NCI-H2107 (cell line): Measurements from ENCODE around the gene BUB1.
"Not testable (repeated sequence)": the region's sequence is repeated elsewhere in the genome, so short reads cannot be mapped to it uniquely, and the experiment has no call there.

Experiments used
- DNase-seq: peaks from one replicate; lab custom pipeline; 2025; lab: John Stamatoyannopoulos, UW

The BUB1 gene

GRCh38 chr2:110655701-110656100 is 22.2 kb downstream of the BUB1 start:
- no peak for DNase-seq

DNA sequence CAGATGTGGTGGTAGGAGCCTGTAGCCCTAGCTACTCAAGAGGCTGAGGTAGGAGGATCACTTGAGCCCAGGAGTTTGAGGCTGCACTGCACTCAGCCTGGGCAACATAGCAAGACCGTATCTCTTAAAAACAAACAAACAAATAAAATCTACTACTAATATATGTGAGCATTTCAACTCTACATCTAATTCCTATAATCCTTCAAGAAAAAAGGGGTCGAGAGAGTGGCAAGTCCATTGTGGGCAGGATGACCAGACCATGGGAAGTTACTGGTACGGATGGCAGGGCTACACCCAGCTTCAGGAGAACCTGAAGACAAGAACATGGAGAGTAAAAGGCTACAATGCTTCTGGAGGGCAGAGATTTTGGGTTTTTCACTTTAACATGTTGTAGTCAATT is 24.0 kb downstream of the BUB1 start:
- DNase-seq, result no peak

DNA sequence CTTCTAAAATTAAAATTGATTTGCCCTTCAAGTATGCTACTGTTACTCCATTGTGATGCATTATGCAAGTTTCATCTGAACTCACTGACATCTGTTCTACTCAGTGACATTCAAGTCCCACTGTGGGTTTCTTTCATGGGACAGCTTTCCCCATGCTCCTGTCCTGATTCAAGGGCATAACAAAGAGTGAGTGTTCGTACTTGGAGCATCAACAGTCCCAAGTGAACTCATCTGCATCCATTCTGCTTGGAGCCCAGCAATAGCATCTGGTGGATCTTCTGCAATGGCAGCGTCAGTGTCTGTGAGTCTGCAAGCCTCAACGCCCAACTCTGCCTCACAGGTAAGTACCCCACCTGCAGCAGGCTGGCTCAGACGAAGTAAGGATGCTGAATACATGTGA is 27.5 kb downstream of the BUB1 start:
- no peak for DNase-seq

- no peak for DNase-seq
Observed at GRCh38 chr2:110647777-110648176, 30.1 kb downstream of the BUB1 start.

DNA sequence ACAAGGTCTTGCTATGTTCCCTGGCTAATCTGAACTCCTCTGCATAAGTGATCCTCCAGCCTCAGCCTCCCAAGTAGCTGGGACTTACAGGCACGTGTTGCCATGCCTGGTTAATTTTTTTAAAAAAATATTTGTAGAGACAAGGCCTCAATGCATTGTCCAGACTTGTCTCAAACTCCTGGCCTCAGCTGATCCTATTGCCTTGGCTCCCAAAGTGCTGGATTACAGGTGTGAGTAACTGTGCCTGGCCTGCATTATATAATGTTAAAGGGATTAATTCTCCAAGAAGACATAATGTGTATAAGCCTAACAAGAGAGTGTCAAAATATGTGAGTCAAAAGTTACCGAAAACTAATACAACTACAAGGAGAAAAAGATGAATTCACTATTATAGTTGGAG is 32.2 kb downstream of the BUB1 start:
- DNase-seq, result no peak

GRCh38 chr2:110644357-110644756 is 33.5 kb downstream of the BUB1 start:
- no peak for DNase-seq

DNA sequence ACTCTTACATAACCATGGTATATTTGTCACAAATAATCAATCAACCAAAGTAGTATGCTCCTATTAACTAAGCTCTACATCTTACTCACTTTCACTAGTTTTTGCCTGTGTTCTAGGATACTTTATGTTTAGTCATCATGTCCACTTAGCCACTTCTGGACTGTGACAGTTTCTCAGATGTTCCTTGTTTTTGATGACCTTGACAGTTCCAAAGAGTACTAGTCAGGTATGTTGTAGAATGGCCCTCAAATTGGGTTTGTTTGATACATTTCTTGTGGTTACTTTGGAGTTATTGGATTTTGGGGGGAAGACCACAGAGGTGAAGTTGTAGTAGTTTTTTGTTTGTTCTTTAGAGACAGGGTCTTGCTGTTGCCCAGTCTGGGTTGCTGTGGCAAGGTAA is 35.5 kb downstream of the BUB1 start:
- DNase-seq, result no peak

- no peak for DNase-seq
Observed at GRCh38 chr2:110639972-110640371, 37.9 kb downstream of the BUB1 start.

DNA sequence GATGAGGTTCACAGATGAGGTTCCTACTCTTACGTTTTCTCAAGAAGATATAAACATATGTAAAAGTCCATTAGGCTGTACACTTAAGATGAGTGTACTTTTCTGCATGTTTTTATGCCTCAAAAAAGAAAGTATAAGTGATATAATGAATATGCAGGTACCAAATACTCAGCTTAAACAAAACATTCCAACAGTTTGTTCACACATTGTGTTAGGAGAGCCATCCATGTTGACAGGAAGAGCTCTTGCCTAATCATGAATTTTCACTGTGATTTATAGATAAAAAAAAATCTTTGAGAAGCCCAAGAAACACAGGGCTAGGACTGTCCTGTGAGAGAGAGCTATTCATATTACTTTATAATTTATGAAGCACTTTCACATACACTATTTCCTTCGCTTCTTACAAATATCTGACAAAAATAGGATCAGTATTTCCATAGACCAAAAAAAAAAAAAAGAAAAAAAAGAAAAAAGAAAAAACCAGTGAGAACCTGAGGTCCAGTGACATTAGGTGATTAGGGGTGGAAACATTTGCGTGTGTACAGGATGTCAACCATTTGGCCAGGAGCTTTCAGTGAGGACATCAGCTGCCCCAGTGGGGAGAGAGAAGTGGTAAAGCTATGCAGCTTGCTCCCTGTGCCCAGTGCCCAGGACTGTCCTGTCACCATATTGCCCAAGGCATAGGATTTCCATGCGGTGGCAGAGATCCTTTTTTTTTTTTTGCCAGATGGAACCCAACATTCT is 38.7 kb downstream of the BUB1 start:
- DNase-seq, result no peak

- DNase-seq, result no peak
Observed at GRCh38 chr2:110638004-110638403, 39.9 kb downstream of the BUB1 start.

- no peak for DNase-seq
Observed at GRCh38 chr2:110637093-110637492, 40.8 kb downstream of the BUB1 start.

DNA sequence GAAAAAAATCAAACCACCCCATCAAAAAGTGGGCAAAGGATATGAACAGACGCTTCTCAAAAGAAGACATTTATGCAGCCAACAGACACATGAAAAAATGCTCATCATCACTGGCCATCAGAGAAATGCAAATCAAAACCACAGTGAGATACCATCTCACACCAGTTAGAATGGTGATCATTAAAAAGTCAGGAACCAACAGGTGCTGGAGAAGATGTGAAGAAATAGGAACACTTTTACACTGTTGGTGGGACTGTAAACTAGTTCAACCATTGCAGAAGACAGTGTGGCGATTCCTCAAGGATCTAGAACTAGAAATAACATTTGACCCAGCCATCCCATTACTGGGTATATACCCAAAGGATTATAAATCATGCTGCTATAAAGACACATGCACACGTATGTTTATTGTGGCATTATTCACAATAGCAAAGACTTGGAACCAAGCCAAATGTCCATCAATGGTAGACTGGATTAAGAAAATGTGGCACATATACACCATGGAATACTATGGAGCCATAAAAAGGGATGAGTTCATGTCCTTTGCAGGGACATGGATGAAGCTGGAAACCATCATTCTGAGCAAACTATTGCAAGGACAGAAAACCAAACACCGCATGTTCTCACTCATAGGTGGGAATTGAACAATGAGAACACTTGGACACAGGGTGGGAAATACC is 41.8 kb downstream of the BUB1 start:
- not testable (repeated sequence) for DNase-seq

DNA sequence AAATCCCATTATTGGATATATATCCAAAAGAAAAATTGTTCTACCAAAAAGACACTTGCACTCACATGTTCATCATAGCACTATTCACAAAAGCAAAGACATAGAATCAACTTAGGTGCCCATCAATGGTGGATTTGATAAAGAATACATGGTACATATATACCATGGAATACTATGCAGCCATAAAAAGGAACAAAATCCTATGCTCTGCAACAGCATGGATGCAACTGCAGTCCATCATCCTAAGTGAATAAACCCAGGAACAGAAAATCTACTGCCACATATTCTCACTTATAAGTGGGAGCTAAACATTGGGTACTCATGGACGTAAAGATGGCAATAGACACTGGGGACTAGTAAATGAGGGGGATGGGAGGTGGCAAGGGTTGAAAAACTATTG is 50.5 kb downstream of the BUB1 start:
- DNase-seq, result not testable (repeated sequence)

DNA sequence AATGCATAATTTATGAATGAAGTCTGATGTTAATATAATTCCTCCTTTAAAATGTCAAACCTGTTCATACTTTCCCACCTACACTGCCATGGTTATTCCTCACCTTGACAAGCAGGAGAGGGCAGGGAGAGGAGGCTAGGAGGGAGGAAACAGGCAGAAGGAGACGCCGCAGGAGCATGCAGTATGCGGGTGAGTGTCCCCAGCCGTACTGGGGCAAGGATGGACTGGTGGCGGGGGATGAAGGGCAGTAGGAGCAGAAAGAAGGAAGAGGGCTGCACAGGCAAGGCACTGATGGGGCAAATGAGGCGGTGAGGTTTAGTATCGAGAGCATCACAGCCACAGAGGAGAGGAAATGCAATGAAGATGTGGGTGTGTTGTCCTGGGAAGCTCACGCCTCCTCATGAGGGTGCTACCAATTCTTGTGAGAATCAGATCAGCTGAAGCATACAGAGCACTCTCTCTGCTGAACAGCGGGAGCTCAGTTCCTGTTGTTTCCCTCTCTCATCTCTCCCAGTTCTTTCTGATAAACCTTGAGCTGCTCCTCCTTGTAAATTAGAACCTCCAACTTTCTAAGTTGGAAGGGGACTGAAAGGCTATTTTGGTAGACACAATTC is 58.4 kb downstream of the BUB1 start:
- not testable (repeated sequence) for DNase-seq

GRCh38 chr2:110613927-110614326 is 63.9 kb downstream of the BUB1 start:
- not testable (repeated sequence) for DNase-seq

DNA sequence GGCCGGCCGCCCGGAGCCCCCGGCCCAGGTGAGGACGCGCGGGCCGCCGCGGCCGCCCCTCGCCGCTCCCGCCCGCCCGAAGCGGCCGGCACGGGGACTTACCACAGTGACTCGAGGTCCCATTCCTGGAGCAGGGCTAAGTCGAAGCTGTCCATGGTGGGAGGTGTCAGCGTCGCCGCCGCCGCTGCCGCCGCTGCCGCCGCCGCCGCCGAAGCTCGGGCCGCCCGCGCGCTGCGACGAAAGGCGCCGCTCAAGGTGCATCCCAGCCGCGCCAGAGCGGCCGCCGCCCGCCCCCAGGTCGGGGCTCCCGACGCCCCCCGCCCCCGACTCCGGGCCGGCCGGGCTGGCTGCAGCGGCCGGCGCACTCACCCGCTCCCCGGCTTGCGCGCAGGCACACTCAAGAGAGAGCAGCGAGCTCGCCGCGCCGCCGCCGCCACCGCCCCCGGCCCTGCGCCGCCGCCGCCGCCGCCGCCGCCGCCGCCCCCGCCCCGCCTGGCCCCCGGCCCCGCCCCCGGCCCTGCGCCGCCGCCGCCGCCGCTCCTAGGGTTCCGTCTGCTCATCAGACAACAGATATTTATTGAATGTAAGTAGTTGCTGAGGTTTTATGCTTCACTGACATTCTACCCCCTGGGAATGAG is 67.1 kb downstream of the BUB1 start:
- DNase-seq, result not testable (repeated sequence)

DNA sequence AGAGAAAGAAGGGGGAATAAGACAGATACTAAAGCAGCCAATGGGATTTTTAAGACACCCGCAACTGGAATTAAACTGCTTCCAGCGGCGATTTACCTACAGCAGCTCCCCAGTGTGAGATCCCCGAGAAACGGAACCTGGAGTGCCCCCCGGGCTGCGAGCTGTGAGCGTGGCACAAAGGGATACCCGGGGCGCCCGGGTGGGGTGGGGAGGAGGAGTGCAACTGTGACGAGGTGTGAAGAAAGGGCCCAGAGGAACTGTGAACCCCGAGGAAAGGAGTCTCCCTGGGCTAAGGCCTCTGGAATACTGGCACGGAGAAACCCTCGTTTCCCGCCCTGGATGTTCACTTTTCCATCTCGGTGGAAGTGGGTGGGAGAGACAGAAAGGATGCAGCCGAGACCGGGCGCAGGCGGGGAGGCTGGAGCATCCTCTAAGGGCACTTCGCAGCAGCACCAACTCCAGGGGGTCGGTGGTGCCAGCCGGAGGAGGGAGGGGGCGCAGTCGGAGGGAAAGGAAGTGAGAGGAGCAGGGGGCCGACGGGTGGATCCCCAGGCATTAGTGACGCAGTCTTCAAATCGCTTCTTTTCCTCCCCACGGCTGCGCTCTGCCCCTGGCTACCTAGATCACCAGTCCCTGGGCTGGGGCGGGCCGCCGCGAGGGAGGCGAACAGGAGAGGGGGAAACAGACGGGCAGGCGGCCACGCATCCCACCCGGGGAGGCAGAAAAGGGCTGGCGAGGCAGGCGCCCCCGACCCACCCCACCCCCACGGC is 67.8 kb downstream of the BUB1 start:
- not testable (repeated sequence) for DNase-seq

- DNase-seq, result not testable (repeated sequence)
Observed at GRCh38 chr2:110608788-110609502, 68.9 kb downstream of the BUB1 start.

DNA sequence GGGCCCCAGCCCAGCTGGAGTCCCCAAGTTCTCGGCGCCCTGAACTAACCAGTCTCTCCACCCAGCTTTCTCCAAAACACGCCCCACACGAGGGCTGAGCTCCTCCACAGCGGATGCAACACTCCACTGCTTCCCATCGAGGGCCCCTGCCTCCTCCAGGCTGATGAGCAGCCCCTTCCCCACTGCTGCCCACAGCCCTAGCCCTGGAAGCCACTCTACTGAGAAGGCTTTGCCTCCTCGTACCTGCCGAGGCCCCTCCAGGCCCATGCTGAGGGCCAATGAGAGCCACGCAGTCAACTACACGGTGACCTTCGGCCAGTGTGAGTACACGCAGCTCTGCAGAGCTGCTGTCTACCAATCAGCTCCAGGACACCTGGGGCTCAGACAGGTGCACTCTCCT is 72.8 kb downstream of the BUB1 start:
- not testable (repeated sequence) for DNase-seq

DNA sequence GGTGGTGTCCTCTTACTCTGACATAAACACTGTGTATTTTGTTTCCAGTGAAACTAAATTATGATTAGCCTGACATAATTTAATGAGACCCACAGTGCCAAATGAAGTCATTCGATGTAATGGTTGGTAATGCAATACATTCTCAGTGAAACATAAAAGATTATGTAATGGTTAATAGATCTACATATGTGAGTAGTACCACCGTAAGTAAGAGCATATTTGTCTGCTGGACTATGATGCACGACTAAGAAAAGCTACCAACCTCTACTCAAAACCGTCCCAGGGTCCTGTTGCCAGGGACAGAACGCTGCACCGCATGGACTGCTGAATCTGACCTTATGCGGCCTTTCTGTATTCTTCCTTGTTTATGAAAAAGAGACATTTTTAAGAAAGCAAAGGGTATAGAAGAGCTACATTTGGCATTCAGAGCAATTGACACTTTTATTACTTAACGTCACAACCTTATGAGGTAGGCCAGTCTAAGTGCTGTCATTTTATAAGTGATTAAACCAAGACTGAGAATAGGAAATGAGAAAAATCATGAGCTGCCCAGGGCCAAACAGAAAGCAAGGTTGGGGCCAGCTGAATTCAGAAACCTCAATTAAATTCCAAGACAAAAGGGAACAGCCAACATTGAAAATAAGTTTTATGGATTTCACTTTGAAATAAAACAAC is 73.8 kb downstream of the BUB1 start:
- not testable (repeated sequence) for DNase-seq

GRCh38 chr2:110602139-110602538 is 75.7 kb downstream of the BUB1 start:
- not testable (repeated sequence) for DNase-seq
